Body of pancreas (tissue), 4 donors: Measurements from ENCODE around the gene ATIC. TPM values are rescaled to one million over a fixed set of nuclear protein-coding genes. Genes with fewer than 3 reads are reported as not detected.

Experiments used
- ATAC-seq: fragments of 150-250 bp; one replicate; pipeline ENCODE4 v1.9.1; 2016
- DNase-seq, 4 donors: peaks; one replicate each; pipeline ENCODE4 v3.0.0-alpha.2; 2019
- H3K27ac ChIP-seq, 4 donors: fragments of 200-600 bp; sonication (generic); 1 replicate in 3 of 4; 2 replicates in 1 of 4; pipeline versions ENCODE4 v1.5.1 to v1.6.1; 2016 to 2019; ENCODE audit warnings: mild to moderate bottlenecking in 1 of 4, mixed read lengths in 1 of 4, moderate library complexity in 1 of 4
- H3K27me3 ChIP-seq, 2 donors: fragments of 200-600 bp; sonication (generic); one replicate each; pipeline ENCODE4 v1.6.0; 2016; ENCODE audit warnings: mild to moderate bottlenecking in 1 of 2
- H3K36me3 ChIP-seq, 2 donors: fragments of 200-600 bp; sonication (generic); replicated peaks in 1 of 2; 2 replicates each; pipeline ENCODE4 v1.5.1; 2016; ENCODE audit warnings: low read depth in 2 of 2; ENCODE audit not compliant: insufficient read depth in 1 of 2
- H3K4me1 ChIP-seq: fragments of 200-600 bp; sonication (generic); one replicate; pipeline ENCODE4 v1.6.0; 2016
- H3K4me3 ChIP-seq, 2 donors: fragments of 200-600 bp; sonication (generic); 1 replicate in 1 of 2; 2 replicates in 1 of 2; pipeline ENCODE4 v1.5.1; 2016 to 2019
- H3K9me3 ChIP-seq, 3 donors: fragments of 200-600 bp; sonication (generic); 1 replicate in 2 of 3; 2 replicates in 1 of 3; pipeline ENCODE4 v1.5.1; 2016
- POLR2A ChIP-seq, 3 donors: fragments of 450-650 bp; IDR thresholded peaks; one replicate each; pipeline ENCODE4 v1.6.1; 2016; ENCODE audit warnings: antibody characterized with exemption in 3 of 3, mild to moderate bottlenecking in 2 of 3
- WGBS, 2 donors: methylation state at CpG; one replicate each; pipeline ENCODE4 v1.1.5; 2017; 5-methylcytosine and 5-hydroxymethylcytosine counted together
- intact Hi-C: fragments of 100-400 bp; cut with DNase I; formaldehyde crosslinking; loops from one replicate; pipeline ENCODE4 v1.15.1; 2023
- total RNA-seq, 2 donors: library from RNA; depleted of rRNA; stranded (reverse); fragments of >200 nt; gene quantifications; one replicate each; pipeline ENCODE4 v1.1.0, GENCODE V29; 2016
- TF ChIP-seq, protein P1 (sequence below), 7 experiments: fragments of 450-650 bp in 4 of 7; fragments of 200-600 bp in 3 of 7; sonication (generic) in 3 of 7; IDR thresholded peaks; one replicate each; pipeline ENCODE4 v1.5.1; 2016 to 2019; ENCODE audit warnings: antibody characterized with exemption in 7 of 7

ATIC gene
- total RNA-seq, 2 donors from 2014 or later: 30.3 to 38.1 TPM

DNA sequence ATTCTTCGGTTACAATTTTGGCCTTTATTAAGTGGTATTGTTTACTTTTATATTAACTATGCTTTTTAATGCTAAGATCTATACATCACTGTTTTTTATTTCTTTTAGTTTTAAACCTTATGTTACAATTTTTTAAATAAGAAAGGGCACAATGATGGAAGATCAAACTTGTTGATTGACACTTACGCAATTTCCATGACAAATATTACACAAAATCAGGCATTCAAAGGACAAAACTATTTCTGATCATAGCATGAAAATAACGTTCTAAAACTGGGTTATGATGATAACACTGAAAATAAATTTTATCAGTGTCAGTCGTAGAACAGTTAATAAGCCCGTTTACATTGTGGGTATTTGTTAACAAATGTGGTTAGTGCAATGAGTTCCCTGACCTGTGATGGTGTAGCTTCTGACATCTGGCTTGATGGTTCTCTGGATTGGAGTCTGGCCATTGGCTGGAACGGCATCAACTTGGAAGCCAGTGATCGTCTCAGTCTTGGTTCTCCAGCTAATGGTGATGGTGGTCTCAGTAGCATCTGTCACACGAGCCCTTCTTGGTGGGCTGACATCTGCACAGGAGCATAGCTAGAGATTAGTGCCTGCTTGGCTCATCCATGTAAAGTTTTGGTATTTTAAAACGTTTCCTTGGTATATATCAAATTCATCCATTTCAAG is 64.4 kb downstream of the ATIC start:
- intact Hi-C loops: no loop called here
- H3K36me3 ChIP-seq: no peaks in the 10 kb centered on the region
- H3K4me3 ChIP-seq: no peak overlapping the region
- TF ChIP-seq POLR2A (IDR thresholded peaks at IDR 0.05): no peak
- TF ChIP-seq, protein P1, sequence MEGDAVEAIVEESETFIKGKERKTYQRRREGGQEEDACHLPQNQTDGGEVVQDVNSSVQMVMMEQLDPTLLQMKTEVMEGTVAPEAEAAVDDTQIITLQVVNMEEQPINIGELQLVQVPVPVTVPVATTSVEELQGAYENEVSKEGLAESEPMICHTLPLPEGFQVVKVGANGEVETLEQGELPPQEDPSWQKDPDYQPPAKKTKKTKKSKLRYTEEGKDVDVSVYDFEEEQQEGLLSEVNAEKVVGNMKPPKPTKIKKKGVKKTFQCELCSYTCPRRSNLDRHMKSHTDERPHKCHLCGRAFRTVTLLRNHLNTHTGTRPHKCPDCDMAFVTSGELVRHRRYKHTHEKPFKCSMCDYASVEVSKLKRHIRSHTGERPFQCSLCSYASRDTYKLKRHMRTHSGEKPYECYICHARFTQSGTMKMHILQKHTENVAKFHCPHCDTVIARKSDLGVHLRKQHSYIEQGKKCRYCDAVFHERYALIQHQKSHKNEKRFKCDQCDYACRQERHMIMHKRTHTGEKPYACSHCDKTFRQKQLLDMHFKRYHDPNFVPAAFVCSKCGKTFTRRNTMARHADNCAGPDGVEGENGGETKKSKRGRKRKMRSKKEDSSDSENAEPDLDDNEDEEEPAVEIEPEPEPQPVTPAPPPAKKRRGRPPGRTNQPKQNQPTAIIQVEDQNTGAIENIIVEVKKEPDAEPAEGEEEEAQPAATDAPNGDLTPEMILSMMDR (IDR thresholded peaks at IDR 0.05): no peak
- no peak for ATAC-seq
- WGBS, 2 donors: 73 to 75% methylated on average over 9 of the region's 9 CpGs
- no peaks in the 10 kb centered on the region for H3K9me3 ChIP-seq
- no peak overlapping the region for H3K27ac ChIP-seq
- no peaks in the 10 kb centered on the region for H3K4me1 ChIP-seq
- no peaks in the 10 kb centered on the region for H3K27me3 ChIP-seq
- no peak for DNase-seq

DNA sequence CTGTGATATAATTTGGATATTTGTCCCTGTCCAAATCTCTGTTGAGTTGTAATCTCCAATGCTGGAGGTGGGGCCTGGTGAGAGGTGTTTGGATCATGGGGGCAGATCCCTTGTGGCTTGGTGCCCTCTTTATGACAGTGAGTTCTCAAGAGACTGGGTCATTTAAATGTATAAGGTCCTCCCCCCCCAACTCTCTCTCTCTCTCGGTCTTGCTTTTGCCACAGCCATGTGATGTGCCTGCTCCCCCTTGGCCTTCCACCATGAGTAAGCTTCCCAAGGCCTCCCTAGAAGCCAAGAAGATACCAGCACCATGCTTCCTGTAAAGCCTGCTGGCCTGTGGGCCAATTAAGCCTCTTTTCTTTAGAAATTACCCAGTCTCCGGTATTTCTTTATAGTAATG is 65.4 kb downstream of the ATIC start:
- Histone ChIP-seq H3K36me3 (no peaks in the 10 kb centered on the region), H3K27me3 (no peaks in the 10 kb centered on the region), H3K4me3 (no peak overlapping the region), H3K27ac (no peak overlapping the region), H3K9me3 (no peaks in the 10 kb centered on the region), H3K4me1 (no peaks in the 10 kb centered on the region)
- DNase-seq: no peak
- TF ChIP-seq, protein P1 (IDR thresholded peaks at IDR 0.05): no peak
- no peak for TF ChIP-seq POLR2A (IDR thresholded peaks at IDR 0.05)
- no peak for ATAC-seq
- 95 to 100% methylated on average over 2 of the region's 2 CpGs for WGBS, 2 donors
- intact Hi-C loops: no loop called here

DNA sequence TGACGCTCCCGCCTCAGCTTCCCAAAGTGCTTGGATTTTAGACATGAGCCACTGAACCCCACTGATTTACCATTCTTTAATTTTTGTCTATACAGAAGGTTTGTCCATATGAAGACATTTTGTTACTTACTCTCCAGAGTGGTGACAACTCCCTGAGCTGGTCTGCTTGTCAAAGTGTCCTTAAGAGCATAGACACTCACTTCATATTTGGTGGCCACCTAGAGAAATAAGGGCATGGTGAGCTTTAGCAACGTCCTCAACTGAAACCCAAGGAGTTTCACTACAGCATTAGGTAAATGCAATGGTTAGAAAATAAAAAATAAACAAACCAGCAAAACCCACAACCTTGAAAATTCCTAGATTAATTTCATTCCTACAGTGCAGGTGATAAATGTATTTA is 66.2 kb downstream of the ATIC start:
- no peak for DNase-seq
- TF ChIP-seq, protein P1 (IDR thresholded peaks at IDR 0.05): no peak
- TF ChIP-seq POLR2A (IDR thresholded peaks at IDR 0.05): no peak
- intact Hi-C loops: no loop called here
- H3K36me3 ChIP-seq: no peaks in the 10 kb centered on the region
- H3K9me3 ChIP-seq: no peaks in the 10 kb centered on the region
- ATAC-seq: no peak
- WGBS, 2 donors: 91 to 94% methylated on average over 3 of the region's 3 CpGs
- no peaks in the 10 kb centered on the region for H3K27me3 ChIP-seq
- no peak overlapping the region for H3K4me3 ChIP-seq
- no peaks in the 10 kb centered on the region for H3K4me1 ChIP-seq
- H3K27ac ChIP-seq: no peak overlapping the region

- whole genome bisulfite sequencing, 2 donors: 91 to 93% methylated on average over 7 of the region's 7 CpGs
- ATAC-seq (no peak), DNase-seq (no peak)
- no peak overlapping the region for H3K4me3 ChIP-seq
- no peaks in the 10 kb centered on the region for H3K4me1 ChIP-seq
- intact Hi-C loops: no loop called here
- no peaks in the 10 kb centered on the region for H3K27me3 ChIP-seq
- no peaks in the 10 kb centered on the region for H3K36me3 ChIP-seq
- no peaks in the 10 kb centered on the region for H3K9me3 ChIP-seq
- no peak for TF ChIP-seq POLR2A (IDR thresholded peaks at IDR 0.05)
- no peak overlapping the region for H3K27ac ChIP-seq
Measured at GRCh38 chr2:215379039-215379438, 67.2 kb downstream of the ATIC start.

- DNase-seq (no peak), ATAC-seq (no peak)
- Histone ChIP-seq H3K4me1 (no peaks in the 10 kb centered on the region), H3K36me3 (no peaks in the 10 kb centered on the region), H3K4me3 (no peak overlapping the region), H3K27ac (no peak overlapping the region), H3K9me3 (no peaks in the 10 kb centered on the region), H3K27me3 (no peaks in the 10 kb centered on the region)
- TF ChIP-seq, protein P1 (IDR thresholded peaks at IDR 0.05): no peak
- TF ChIP-seq POLR2A (IDR thresholded peaks at IDR 0.05): no peak
- 88 to 94% methylated on average over 6 of the region's 6 CpGs for WGBS, 2 donors
- intact Hi-C loops: no loop called here
Measured at GRCh38 chr2:215379948-215380347, 68.1 kb downstream of the ATIC start.
